Endothelial cell of hepatic sinusoid (primary cell): Measurements from ENCODE around the gene ZSCAN10.
"Not testable (repeated sequence)": the region's sequence is repeated elsewhere in the genome, so short reads cannot be mapped to it uniquely, and the experiment has no call there.

Experiments used
- in situ Hi-C: cut with HindIII; loops from 2 replicates; pipeline ENCODE4 v1.10.0; 2017; ENCODE audit warnings: low sequenced_read_pairs

The ZSCAN10 gene

GRCh38 chr16:3066440-3066748 lies 32.7 kb downstream of the ZSCAN10 start:
- in situ Hi-C loops = loop anchor here (5.0 kb wide), 1 partner anchor 61 kb away; no protein-coding TSS in a partner anchor

- in situ Hi-C loops = loop anchor here (5.0 kb wide), 1 partner anchor 61 kb away; no protein-coding TSS in a partner anchor
Observed at GRCh38 chr16:3065742-3066439, 33.2 kb downstream of the ZSCAN10 start.

- in situ Hi-C loops = loop anchor here (5.0 kb wide), 1 partner anchor 62 kb away; no protein-coding TSS in a partner anchor
Observed at GRCh38 chr16:3065069-3065741, 33.9 kb downstream of the ZSCAN10 start, which contains the start of gene IL32. Gene IL32 (plus strand): TSS chr16:3065640. CDS start chr16:3065812, 172 bp downstream.

DNA sequence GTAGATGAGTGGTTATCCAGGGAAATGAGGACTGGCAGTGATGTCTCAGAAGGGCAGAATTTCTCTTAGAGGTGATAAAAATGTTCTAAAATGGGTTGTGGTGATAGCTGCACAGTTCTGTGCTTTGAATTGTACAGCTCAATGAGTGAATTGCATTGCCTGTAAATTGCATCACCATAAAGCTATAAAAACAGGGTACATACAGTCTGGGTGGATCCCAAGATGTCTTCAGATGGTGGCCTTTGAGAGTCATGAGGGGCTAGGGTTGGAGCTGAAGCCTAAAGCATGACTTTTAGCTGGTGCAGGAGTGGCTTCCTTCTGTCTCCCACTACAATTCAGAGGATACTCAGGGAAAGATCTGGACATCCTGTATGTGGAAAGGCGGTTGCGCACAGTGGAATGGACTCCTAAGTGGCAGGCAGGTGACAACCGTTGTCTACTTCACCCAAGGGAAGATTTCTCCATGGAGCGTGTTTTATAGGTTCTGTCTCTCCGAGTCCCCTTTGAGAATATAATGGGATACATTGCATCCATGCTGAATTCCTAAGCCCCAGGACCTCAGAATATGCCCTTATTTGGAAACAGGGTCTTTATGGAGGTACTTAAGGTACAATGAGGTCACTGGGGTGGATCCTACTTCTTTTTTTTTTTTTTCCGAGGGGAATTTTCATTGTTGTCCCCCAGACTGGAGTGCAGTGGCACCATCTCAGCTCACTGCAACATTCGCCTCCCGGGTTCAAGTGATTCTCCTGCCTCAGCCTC lies 35.3 kb downstream of the ZSCAN10 start:
- in situ Hi-C loops = no loop called here

DNA sequence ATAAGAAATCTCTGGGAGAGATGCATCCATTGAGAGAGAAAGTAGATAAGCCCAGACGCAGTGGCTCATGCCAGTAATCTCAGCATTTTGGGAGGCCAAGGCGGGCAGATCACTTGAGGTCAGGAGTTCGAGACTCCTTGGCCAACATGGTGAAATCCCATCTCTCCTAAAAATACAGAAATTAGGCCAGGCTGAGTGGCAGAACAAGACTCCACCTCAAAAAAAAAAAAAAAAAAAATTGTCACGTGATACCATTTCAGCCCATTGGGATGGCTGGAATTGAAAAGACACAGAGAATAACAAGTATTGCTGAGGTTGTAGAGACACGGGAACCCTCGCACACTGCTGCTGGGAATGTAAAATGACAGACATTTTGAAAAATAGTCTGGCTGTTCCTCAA lies 36.5 kb downstream of the ZSCAN10 start:
- in situ Hi-C loops = no loop called here

DNA sequence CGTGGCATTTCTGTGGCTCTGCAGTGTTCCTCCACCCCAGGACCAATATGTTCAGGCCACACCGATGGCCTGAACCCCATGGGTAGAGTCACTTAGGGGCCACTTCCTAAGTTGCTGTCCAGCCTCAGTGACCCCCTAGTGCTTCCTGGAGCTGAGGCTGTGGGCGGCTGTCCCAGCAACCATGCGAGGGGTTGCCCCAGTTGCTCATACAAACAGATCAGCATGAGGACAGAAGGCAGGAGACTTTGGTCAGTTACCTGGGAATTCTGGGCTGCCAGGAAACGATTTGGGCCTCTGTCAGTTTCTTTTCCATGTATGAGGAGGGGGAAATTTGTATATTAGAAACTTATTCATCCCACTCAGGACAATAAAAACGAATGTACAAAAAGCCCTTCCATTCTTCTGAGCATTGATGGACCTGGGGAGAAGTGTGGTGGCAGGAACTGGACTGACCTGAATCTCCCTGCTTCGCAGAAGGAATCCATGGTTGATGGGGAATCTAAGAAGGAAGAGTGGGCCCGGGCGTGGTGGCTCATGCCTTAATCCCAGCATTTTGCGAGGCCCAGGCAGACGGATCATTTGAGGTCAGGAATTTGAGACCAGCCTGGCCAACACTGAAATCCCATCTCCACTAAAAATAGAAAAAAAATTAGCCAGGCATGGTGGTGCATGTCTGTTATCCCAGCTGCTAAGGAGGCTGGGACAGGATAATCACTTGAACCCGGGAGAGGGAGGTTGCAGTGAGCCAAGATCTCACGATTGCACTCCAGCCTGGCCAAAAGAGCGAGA lies 38.6 kb downstream of the ZSCAN10 start:
- in situ Hi-C loops = no loop called here

DNA sequence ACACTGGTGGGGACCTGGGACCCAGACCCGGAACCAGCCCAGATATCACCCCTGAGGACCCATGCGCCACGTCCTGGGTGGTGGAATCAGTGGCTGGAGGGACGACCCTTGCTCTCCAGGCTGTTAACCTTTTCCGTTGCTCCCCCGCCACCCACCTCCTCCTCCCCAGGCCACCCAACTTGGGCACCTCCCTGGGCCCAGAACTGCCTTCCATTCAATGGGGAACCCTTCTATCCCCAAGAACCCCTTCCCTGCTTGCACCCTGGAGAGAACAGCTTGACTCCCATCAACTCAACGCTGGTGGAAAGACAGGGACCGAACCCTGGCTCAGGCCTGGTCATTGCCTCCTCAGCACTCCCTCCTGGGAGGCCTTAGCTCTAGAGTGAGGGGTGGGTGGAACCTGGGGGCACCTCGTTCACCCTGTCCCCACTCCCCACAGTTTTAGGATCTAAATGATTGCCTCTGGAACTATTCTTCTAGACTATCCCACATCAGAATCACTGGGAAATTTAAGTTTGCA lies 39.3 kb downstream of the ZSCAN10 start:
- in situ Hi-C loops = no loop called here

DNA sequence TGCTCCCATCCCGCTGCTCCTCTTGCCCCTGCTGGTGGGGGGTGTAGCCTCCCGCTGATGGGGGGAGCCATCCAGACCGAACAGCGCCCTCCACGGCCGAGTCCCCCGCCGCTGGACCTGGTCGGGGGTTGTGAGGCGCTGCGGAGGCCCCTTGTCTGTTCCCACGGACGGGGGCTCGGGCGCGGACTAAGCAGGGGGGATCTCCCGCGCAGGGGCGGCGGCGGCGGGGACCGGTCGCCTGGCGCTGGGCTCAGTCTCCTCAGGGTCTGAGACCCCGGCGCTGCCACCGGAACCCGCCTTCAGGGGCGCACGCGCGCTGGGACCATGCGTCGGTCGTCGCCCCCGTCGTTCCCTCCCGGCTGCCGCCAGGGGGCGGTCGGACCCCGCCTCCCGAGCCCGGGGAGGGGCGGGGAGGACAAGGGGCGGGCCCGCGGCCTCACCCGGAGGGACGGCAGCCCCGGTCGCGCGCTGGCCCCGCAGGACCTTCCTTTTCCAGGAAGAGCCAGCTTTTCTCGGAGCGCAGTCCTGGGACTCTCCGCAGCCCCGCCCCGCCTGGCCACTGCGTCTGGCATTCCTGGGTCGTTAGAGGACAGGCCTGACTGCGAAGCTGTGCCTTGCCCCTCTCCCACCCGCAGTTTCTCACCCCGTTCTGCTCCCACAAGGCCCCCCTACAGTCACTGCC lies 39.9 kb downstream of the ZSCAN10 start:
- in situ Hi-C loops = no loop called here

GRCh38 chr16:3058139-3059030 lies 40.7 kb downstream of the ZSCAN10 start:
- in situ Hi-C loops = no loop called here

DNA sequence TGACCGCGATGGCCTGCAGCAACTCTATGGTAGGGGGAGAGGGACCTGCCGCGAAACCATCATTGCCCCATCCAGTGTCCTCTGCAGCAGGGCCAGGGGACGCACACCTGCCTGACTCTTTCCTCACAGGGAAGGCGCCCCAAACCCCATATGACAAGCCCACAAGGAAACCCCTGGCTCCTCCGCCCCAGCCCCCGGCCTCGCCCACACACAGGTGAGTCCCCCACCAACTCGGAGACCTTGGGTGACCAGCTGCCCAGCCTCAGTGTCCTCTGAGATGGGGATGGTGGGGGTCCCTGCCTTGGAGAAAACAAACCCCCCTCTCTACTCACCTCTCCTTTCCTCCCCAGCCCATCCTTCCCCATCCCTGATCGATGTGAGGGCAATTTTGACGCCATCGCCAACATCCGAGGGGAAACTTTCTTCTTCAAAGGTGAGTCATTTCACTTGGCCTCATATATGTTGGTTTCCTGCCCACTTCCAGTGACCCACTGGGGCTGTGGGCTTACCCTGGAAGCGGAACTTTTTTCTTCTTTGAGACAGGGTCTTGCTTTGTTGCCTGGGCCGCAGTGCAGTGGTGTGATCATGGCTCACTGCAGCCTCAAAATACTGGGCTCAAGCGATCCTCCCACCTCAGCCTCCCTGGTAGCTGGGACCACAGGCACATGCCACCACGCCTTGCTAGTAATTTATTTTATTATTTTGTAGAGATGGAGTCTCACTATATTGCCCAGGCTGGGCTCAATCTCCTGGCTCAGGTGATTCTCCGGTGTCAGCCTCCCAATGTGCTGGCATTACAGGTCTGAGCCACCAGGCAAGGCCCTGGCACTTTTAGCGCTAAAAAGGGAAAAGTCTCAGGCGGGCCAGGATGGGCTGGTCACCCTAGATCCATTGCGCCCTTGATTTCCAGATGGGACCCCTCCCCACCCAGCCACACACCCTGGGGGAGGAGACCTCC lies 41.6 kb downstream of the ZSCAN10 start:
- in situ Hi-C loops = no loop called here

GRCh38 chr16:3056336-3057180 lies 42.5 kb downstream of the ZSCAN10 start:
- in situ Hi-C loops = no loop called here

GRCh38 chr16:3055734-3056115 lies 43.4 kb downstream of the ZSCAN10 start:
- in situ Hi-C loops = not testable (repeated sequence)

DNA sequence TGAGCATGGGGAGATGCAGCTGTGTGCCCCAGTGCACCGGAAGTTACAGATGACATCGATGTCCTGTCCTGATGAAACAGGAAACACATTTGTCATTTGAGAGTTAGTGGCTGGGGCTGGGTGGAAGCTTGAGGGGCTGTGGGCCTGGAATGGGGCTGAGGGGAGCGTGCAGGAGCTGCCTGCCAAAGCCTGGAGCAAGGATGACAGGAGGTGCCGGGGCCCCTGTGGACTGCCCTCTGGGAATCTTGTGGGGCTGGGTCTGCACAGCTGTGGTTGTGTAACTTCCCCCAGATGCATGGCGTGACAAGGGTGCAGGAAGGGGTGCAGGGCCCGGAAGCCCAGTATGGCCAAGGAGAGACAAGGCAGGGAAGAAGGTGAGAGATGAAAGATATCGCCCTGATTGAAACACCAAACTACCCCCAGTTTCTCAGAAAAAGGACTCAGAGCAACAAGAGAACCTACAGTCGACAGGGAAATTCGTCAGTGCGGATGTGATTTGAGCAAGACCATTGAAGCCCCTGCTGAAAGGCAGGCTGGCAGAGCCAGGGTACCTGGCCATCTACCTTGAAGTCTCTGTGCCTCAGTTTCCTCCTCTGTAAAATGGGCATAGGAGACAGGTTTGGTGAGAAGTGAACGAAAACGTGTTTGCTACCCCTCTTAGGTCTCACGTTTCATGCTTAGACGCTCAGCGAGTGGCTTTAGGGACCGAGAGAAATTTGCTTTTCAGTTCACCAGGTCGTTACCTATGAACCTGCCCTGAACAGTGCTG lies 43.9 kb downstream of the ZSCAN10 start:
- in situ Hi-C loops = no loop called here

DNA sequence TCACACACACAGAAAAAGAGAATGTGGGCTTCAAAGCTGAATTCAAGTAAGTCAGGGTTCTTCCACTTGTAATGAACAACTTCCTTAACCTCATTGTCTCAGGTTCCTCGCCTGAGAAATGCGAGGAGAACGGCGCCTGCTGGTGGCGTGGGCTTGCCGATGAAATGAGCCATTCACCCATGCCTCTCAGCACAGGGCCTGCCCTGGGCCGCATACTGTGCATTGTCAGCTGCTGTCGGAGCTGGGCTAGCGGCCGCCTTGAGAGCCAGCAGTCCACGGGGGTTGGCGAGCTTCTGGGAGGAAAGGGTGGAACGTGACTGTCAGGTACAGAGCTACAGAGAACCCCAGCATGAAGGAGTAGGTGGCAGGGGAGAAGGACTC lies 45.8 kb downstream of the ZSCAN10 start:
- in situ Hi-C loops = not testable (repeated sequence)

DNA sequence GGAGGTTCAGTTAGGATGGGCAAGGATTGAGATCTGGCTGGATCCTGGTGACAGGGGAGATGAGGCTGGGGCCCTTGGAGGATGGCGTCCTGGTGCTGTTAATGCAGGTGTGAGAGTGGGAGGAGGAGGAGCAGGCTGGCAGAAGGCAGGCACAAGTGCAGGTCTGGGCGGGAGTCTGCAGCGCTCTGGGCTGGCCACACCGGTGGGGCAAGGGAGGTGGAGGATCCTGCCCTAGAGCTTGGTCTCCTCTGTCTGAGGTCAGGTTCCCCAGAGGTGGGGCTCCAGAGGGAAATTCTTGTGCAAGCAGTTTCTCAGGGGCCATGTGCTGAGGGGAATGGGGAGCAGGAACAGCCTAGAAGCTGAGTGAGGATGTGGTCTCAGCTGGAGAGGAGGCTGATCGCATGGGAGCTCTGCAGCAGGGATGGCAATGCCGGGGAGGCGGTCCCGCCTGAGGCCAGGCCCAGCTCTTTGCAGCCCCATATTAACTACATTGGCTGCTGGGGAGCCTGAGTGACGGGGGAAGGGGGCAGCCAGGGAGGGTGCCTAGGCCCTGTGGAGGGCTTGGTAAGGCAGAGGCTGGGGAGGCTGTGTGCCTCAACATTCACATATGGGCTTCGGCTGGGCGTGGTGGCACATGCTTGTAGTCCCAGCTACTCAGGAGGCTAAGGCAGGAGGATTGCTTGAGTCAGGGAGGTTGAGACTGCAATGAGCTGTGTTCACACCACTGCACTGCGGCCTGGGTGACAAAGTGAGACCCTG lies 46.3 kb downstream of the ZSCAN10 start:
- in situ Hi-C loops = not testable (repeated sequence)

DNA sequence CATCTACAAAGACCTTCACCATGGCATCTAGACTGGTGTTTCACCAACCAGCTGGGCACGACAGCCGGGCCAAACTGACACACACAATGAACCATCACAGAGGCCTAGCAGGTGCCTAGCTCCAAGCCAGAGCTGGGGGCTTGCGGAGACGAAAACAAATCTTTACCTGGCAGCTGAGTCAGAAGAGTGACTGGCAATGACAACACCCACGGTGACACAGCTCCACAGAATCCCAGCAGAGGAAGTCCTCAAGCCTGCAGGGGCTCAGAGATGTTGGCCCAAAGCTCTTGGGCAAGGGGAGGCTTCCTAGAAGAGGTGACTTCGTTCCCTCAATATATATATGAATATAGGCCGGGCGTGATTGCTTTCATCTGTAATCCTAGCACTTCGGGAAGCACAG lies 47.6 kb downstream of the ZSCAN10 start:
- in situ Hi-C loops = no loop called here
